Effector CD8-positive, alpha-beta T cell (primary cell): ENCODE data around the gene WIPF3.

ENCODE experiments used
- DNase-seq: peaks from one replicate; lab custom pipeline; 2025; lab: John Stamatoyannopoulos, UW
- total RNA-seq, 4 experiments: gene quantifications; one replicate each; lab custom pipeline; 2026; lab: John Stamatoyannopoulos, UW

The WIPF3 gene
- total RNA-seq: 0 to 0.18 (median 0) reads per million in 4 experiments

GRCh38 chr7:29806208-29806994 lies at the start of gene WIPF3:
TSS of gene WIPF3 (plus strand) at chr7:29806508. CDS start at chr7:29834725, 28,217 bp downstream.
- DNase-seq: no peak

GRCh38 chr7:29763266-29763665 lies 43.0 kb upstream of the WIPF3 start:
- no peak for DNase-seq

DNA sequence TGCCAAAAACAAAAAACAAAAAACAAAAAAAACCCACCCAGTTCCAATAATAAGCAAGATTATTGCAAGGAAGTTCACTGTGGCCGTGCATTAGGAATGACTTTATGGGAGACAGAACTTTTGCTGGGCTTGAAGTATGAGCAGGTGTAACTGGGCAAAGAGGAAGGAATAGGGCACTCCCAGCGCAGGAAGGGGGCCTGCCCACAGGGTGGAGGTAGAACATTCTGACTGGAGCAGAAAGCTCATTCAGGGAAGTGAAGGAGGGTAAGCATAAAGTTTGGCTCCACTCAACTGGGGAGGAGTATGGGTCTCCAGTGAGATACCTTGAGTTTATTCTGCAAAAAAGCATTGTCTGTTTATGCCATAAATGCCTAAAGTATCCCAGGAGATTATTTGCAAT lies 42.1 kb upstream of the WIPF3 start:
- DNase-seq: no peak

DNA sequence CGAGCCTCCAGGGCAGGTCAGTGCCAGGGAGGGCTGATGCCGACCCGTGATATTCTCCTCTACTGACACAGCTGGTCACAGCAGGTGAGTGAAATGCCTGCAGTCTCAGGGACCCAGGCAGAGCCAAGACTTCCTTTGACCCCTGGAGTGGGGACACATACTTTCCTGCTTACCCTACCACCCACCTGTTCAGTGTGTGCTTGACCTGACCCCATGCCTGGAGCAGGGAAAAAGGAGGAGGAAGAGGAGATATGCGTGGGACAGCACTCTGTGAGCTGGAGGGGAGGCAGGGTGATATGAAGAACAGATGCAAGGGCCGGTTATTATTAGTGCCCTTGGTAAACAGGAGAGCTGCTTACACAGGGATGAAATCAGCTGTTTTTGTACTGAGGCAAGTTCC lies 40.8 kb upstream of the WIPF3 start:
- no peak for DNase-seq

DNA sequence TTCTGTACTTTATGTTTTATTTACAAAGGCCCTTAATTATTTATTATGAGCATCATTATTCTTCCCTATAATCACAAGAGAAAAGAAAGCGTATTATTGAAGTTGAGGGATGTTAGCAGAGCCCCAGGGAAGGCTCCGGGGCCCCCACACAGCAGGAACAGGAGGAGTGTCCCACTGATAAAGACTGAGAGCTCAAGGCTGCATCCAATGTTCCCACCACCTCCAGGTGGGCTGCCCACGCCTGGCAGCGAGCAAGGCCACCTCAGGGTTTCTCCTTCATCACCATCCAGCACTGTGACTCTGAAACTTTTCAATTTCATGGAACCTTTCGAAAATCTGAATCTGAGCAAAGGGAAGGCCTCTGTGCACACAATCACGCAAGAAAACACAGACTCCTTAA lies 35.9 kb upstream of the WIPF3 start:
- no peak for DNase-seq

DNA sequence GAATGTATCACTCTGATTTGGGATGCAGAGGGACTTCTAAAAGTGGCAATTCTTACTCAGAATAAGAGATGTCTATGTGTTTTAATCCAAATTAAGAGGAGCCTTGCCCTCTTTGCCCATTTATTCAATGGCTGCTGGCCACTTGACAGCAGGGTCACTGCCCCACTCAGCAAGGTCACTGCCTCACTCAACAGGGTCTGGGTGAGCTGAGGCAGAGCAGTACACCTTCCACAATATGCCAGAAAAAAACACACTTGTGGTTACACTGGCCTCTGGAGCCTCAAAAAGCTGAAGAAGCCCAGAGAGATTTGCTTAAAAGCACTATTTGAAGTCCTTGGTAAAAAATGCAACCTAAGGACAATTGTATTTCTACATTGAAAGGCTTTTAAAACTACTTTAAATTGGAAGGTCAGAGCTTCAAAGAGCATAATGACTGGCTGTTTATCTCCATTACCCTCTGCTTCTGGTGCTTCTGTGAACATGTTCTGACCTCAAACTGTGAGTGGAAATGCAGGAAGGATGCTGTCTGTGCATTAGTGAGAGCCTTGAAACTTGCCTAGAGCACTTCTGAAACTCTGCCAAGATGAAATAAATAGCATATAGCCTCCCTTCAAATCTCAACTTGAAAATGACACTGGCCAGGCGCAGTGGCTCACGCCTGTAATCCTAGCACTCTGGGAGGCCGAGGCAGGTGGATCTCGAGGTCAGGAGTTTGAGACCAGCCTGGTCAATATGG lies 35.1 kb upstream of the WIPF3 start:
- no peak for DNase-seq

GRCh38 chr7:29779017-29779416 lies 27.3 kb upstream of the WIPF3 start:
- DNase-seq: no peak

DNA sequence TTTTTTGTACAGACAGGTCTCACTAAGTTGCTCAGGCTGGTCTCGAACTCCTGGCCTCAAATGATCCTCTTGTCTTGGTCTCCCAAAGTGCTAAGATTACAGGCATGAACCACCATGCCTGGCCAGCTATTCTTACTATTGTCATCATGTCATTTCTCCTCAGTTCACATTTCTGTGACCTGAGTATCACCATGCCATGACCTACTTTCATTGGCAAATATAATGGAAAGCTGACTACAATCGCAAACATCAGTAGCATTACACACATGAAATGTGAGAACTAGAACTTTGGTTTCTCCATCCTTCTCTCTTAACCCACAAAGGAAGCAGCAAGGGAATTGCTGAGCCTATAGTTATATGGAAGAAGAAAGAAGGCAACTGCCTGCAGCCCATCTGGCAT lies 26.0 kb upstream of the WIPF3 start:
- no peak for DNase-seq

- DNase-seq: no peak
These were observed 22.6 kb upstream of the WIPF3 start for GRCh38 chr7:29783671-29784070.

DNA sequence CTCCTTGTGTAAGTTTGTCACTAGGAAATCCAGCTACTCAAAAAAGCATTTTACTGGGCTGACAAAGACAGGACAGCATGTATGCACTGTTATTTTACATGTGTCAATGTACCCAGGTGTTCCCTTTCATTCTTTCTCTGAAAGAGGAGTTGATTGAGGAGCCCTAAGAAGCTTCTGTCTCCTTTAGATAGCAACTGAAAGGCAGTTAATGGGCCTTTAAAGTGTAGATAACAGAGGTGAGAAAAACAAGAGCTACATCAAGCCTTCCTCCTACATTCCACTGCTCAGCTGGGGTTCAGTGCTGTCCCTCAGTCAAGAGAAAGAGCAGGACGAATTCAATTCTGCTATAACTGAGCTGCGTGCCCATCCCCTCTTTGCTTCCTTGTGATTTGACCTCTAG lies 12.8 kb upstream of the WIPF3 start:
- no peak for DNase-seq

DNA sequence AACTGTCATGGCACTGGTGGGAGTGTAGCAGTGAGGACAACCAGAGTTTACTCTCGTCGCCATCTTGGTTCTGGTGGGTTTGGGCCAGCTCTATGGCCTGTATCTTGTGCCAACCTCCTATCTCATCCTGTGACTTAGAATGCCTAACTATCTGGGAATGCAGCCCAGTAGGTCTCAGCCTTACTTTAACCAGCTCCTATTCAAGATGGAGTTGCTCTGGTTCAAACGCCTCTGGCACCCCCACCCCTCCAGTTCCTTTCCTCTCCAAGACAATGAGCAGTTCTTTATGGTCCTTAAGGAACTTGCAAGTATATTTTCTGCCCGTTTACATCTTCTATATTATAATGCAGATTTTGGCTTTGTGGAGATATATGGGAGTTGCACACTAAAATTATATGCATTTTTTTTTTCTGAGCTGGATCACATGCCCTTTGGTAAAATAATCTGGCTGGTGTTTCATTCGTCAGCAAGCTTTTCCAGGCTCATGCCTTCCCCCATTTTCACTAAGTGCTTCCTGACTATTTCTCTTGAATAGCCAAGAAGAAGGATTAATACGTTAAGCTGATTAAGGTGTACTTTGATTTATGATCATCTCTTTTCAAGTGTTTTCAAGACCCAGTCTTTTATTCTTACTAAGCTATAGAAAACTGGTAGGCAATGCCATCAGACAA lies 11.2 kb upstream of the WIPF3 start:
- DNase-seq: no peak

DNA sequence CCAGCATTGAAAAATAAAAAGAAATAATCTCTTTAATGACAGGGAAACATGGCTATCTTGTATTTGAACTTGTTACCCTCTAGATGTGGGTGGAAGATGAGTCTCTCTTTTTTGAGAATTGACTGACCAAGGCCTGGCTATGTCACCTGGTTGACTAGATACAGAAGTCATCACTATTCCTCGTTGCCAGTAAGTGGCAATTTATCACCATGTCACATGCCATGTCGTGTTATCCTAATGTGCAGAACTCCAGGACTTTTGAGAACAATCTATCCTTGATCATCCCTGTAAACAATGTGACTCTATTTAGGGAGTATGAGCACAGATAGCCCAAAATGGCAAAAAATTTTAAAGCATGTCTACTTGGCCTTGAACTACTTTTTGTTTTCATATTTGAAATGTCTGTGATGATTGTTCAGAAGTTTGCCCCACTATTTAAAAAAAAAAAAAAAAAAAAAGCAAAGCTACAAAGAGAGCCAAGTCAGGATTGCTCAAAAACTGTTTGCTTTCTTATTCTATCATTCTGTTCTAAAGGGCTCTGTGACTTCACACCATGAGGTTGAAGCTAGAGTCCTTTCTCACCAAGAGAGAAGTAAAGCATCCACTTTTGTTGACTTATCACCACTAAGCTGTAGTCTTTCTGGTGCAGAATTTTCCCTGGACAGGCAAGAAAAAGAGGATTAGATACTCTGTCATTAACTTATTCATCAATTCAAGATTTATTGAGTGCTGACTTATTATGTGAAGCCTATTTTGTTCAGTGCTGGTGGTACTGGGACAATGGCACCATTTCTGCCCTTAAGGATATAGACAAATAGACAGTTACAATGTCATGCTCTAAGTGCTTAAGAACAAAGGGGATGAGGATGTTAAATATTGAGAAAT lies 10.4 kb upstream of the WIPF3 start:
- DNase-seq: no peak

- DNase-seq: no peak
These were observed 9.0 kb upstream of the WIPF3 start for GRCh38 chr7:29797112-29797944.

DNA sequence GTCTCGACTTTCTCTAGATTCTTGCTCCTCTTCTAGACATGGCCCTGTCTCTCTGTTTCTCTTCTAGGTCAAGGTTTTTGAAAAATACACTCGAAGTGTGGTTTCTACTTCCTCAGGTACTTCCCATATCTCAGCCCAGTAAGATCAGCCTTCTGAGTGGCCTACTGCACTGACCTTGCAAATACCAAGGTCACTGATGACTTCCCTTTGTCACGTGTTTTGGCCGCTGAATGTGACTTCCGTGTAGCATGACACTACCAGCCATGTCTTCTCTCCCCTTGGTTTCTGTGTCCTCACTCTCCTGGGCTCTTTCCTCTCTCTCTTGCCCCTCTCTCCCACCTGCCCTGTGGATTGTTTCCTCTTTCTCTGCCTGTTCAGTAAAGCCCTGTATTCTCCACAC lies 7.9 kb upstream of the WIPF3 start:
- DNase-seq: no peak

- no peak for DNase-seq
These were observed 4.4 kb upstream of the WIPF3 start for GRCh38 chr7:29801929-29802328.

DNA sequence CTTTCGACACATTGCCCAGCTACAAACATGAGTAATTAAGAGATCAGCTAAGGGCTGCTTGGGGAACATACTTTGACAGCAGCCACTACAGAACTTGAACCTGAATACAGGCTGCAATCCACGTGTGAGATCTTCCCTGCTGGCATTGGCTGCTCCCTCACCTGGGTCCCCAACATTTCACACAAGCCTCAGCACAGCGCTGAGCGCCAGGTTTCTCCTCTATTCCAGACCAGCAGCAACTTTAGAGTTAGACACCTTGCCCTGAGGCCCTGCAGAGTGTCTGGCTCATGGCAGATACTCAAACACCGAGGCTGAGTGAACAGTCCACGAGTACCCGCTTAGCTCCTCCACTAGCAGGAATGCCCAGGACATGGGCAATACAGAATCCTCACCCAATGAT lies 1.3 kb upstream of the WIPF3 start:
- DNase-seq: no peak

DNA sequence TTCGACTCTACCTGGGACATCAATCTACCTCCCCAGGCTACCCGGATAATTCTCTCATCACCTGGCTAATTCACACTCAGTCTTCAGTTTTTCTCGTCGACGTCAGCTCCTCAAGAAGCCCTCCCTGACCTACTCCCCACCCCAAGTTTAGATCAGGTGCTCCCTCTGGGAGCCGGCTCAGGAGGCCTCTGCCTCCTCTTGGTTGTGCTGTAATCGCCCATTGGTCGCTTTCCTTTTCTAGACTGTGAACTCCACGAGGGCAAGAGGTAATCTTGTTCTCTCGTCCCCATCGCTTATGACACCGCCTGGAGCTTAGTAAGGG lies 461 bp upstream of the WIPF3 start:
- DNase-seq: no peak

DNA sequence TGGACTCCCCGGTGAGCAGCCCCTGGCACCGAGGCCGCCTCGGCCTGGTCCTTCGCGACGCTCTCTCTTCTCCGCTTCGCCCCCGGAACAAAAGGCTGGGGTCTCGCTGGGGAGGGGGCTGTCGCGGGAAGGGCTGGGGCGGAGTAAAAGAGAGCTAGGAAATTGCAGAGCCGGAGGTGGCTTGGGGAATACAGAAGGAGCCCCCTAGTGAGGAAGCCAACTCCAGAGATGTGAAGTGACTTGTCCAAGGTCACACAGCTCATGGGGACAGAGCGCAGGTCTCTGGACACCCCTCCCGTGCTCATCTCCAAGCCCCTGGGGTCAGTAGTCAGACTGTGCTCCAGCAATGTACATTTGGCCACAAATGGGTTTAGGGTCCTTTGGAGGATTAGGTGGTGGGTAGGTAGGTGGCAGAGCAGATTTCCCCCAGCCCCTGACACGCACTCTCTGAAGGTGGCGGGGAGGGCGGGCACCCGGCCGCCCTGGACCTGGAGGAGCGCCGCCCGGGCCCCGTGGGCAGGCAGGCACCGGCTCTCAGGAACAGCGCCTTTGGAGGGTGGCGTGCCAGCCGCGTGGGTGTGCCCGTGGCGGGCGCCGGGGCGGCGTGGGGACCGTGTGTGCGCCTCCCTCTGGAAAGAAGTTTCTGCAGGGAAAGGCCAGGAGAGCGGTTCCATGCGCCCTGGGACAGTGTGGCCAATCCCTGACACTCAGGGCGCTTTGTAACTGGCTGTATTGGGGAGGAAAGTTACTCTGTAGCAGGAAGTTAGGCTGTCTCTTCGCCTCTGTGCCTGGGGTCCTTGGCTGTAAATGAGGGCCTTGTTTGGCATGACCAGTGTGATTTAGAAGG lies 910 bp downstream of the WIPF3 start:
- no peak for DNase-seq

DNA sequence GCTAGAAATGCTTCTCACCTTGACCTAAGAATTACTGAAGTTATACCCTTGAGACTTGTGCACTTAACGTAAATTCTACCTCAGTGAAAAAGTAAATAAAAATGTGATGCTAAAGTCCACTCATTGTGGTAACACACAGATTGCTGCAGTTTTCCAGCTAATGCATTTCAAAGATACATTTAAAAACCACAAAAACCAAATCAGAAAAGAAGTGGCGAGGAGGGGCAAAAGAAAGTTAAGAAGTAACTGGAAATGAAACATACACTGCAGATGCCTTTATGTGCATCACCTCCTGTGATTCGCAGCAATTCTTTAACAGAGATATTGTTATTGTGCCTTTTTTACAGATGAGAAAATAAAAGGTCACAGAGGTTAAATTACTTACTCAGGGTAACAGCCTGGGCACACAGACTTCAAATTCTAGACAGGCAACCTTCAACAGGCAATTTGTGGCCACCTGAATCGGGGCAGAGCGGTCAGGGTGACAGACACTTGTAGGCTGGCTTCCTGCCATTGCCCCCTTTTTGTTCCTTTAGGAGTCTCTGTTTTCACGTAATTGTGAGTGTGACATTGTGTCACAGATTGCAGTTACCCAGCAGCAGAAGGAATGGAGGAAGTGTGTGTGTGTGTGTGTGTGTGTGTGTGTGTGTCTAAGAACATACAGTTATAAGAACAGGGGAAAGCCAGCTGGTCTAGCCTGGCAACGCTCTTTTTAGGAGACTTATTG lies 1.9 kb downstream of the WIPF3 start:
- DNase-seq: no peak
